Stimulated activated CD4-positive, alpha-beta T cell treated with anti-CD3 and anti-CD28 coated beads, TNF-alpha, amount 100 ng/mL, for 1 hour (primary cell): ENCODE results near the gene HIVEP3.

Experiments
- DNase-seq, 3 donors: peaks; one replicate each; pipeline ENCODE4 v3.0.0-alpha.2; 2020; ENCODE audit warnings: low read depth in 3 of 3, low spot score in 1 of 3

The HIVEP3 gene

DNA sequence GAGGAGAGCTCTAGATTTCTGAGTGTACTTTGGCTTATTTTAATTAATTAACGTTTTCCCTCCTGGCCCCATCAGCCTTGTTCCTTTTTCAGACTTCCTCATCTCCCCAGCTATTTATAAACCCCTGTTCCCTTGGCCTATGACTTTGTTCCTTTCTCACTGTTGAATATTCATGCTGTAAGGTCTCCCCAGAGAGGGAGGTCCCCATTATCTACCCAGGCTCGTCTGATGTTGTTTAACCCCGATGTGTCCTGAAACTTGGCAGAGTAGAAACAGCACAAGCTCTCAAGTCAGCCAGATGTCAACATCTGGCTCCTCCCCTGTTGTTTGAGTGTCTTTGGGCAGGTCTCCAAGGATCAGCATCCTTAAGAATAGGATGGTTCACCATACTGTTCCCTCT is 153.6 kb downstream of the HIVEP3 start:
- DNase-seq = no peak

GRCh38 chr1:41764656-41765055 is 154.1 kb downstream of the HIVEP3 start:
- DNase-seq = no peak

DNA sequence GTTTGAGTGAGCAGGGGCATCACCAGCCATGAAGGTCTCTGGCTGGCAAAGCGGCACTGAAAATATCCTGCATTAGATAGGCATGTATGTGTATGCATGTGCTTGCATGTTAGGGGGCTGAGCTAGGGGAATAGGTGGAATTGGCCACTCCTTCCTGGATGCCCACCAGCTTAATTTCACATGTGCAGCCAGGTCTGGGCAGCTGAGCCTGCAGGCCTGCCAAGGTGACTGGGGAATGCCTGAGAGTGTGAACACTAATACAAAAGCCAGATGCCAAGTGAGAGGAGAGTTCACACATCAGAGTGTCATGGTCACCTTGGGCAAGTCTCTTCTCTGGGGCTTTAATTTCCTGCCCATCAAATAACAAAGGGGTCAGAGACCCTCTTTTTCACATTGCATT is 155.9 kb downstream of the HIVEP3 start:
- no peak for DNase-seq

DNA sequence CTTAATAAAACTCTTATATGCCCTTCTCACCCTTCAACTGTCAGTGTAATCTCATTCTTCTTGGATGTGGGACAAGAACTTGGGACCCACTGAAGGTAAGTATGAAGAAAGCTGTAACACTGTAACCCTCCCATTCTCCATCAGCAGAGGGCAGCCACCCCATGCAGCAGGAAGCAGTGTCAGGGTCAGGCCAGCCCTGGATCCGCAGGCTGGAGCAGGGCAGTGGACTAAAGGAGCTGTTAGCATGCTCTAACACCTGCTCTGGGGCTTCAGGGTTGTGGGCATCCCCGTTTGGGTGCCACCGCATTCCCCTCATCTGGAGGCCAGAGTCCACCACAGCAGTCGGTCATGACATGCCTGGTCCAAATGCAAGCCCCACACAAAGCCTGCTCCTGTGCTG is 156.5 kb downstream of the HIVEP3 start:
- no peak for DNase-seq

DNA sequence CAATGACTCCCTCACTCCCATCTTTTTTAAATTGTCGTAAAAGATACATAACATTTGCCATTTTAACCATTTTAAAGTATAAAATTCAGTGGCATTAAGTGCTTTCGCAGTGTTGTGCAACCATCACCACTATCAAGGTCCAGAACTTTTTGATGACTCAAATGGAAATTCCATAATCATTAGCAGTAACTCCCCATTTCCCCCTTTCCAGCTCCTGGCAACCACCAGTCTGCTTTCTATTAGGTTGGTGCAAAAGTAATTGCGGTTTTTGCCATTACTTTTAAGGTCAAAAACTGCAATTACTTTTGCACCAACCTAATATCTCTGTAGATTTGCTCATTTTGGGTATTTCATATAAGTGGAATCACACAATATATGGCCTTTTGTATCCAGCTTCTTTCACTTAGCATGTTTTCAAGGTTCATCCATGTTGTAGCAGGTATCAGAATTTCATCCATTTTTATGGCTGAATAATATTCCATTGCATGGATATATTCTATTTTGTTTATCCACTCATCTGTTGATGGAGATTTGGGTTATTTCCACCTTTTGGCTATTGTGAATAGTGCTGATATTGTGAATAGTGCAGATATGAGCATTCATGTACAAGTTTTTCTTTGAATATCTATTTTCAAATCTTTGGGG is 159.7 kb downstream of the HIVEP3 start:
- no peak for DNase-seq

DNA sequence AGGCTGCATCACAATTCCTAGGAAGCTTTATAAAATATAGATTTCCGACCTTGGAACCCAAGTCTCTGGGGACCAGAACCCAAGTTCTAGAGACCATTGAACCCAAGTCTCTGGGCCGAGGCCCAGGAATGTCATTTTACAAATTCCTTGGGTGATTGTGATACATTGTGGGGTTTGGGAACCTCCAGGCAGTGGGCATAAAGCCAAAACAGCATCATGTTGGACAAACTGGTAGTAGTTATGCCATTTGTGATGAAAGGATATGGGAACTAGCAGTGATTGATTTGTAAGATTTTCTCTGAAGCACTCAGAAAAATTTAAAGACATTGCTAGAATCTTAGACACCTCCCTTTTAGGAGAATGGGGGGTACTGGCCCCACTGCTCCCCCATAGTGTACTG is 160.2 kb downstream of the HIVEP3 start:
- no peak for DNase-seq

GRCh38 chr1:41754540-41754939 is 164.2 kb downstream of the HIVEP3 start:
- no peak for DNase-seq

GRCh38 chr1:41752514-41753170 is 166.1 kb downstream of the HIVEP3 start:
- DNase-seq = no peak

DNA sequence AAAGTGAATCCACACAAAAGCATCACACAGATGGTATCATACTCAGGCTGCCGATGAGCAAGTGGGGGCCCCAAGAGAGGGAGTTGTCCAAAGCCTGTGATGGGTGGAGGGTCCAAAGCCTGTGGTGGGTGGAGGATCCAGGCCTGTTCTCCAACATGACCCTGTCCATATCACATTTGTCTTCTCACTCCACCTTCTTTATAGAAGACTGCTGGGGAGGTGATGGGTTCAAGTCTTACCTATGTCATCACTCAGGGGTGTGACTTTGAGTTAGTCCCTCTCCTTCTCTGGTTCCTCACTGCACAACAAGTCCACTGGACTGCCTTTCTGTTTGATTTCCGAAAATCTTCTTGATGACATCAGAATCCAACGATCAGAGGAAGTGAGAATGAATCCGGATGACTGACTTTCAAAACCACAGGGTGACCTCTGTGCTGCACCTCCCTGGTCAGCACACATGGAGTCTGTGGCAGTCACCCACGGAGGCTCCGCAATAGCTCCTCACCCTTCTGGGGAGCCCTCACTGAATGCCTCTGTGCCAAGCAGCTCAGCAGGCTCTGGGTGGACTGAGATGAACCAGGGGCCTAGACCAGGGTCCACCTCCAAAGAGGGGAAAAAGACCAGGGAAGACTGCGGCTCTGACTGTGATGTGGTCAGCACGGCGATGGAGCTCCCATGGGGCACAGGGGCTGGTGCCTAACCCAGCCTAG is 166.8 kb downstream of the HIVEP3 start:
- no peak for DNase-seq

DNA sequence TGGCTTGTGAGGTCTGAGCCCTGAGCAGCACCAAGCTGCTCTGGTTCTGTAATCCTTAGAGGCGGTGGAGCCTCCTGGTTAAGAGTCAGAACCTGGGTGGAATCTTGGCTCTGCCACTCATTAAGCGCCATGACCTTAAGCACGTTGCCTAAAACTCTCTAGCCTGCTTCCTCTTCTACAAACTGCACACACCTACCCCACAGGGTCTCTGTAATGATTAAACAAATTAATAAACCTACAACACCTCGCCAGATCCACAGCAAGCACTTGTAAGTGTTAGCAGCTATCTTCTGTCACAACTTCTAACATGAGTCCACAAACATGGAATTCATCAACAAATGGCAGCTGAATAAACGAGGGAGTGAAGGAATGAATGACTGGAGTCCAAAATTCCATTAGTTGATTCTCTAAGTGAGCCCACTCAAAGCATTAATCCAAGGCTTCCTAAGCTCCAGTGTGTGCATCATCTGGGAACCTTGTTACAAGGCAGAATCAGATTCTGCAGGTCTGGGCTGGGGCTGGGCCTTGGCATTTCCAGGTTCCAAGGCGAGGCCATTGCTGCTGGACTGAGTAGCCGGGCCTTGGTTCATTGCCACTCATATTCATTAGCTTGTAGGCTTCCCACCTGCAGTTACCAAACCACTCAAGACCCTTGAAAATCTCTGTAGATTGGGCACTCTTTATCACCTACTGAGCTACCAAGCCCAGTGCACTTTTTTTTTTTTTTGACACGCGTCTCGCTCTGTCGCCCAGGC is 168.6 kb downstream of the HIVEP3 start:
- DNase-seq = no peak

DNA sequence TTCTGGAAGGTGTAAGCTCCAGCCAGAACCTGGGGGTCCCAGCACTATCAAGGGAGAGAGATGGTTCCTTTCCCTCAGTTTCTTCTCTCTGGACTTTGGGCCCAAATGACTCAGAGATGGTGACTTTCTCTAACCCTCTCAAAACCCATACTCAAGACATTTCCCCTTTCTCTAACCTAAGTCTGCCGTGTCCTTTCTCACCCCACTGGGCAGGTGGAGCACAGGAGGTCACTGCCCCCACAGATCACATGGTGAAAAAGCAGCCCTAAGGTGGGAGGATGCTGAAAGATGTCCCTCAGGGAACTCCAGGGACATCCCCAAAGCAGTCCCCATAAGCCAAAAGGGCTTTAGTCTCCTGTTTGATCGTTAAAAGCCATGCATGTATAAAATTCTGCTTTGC is 173.7 kb downstream of the HIVEP3 start:
- DNase-seq = no peak

- no peak for DNase-seq
Measured at GRCh38 chr1:41743366-41743765, 175.4 kb downstream of the HIVEP3 start.

DNA sequence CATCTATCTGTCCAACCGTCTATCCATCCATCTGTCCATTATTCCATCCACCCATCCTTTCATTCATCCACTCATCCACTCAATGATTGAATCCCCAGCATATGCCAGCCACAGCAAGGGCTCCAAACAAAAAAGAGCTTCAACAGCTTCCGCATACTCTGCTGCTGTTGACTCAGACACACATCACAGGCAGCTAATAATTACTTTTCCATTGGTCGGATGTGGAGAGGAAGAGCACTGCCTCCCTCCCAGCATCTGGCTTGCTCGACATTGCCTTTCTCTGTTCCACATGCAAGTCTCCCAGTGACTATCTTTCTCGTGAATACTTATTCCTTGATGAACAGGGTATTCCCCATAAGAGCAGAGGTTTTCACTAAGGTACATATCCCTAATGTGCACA is 176.5 kb downstream of the HIVEP3 start:
- DNase-seq = no peak

GRCh38 chr1:41741244-41741643 is 177.5 kb downstream of the HIVEP3 start:
- DNase-seq = no peak

- DNase-seq = no peak
Measured at GRCh38 chr1:41740630-41741239, 178.0 kb downstream of the HIVEP3 start.

DNA sequence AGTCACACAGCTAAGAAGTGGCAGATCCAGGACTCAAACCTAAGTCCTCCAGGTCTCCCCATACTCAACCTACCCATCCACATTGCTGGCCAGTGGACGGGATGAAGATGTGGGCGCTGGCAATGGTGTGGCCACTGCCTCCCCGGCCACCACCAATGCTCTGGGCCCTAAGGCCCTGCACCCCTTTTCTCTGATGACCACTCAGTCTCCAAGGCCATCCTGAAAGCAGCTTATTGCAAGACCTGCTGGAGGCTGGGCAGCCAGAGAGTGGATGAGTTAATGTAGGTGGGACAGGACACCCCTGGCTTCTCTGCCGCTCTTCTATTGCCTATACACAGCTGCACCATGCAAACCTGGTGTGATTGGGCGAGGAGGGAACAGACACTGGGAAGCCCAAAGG is 178.7 kb downstream of the HIVEP3 start:
- no peak for DNase-seq

DNA sequence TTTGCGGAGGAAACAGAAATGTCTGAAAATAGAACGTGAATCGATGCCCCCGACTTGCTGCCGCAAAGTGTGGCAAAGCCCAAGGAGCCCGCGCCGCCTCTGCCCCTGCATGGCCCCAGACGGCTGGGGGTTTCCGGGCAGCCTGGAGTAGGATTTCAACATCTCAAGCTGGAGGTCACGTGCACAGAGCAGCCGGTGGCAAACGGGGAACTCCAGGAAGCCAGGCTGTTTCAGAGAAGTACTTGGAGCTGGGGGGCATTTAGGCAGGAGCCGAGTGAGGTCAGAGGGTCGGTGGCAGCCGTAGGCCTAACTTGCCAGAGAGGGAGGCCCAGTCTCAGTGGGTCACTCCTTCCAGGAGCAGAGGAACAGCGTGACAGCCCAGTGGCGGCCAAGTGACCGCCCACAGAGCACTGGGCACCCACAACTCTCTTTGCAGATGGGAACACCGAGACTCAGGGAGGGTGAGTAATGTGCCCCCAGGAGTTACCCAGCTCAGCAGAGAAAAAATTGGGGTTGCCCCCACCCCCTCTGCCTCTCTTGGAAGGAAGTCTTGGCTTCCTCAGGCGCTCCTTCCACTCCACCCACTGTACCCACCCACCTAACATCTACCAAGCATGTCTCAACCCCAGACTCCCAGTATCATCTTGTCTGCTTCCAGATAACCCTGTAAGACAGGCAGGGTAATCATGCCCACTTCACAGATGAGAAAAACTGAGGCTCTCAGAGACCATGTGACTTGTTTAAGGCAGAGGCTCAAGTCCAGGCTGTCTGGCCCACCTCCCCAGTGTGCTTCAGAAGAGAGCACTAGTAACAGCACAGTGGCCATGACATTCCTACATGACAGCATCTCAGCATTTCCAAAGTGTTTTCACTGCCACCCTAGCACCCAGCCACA is 179.4 kb downstream of the HIVEP3 start:
- DNase-seq = peak; percentile 35 to 72 (median 41)

DNA sequence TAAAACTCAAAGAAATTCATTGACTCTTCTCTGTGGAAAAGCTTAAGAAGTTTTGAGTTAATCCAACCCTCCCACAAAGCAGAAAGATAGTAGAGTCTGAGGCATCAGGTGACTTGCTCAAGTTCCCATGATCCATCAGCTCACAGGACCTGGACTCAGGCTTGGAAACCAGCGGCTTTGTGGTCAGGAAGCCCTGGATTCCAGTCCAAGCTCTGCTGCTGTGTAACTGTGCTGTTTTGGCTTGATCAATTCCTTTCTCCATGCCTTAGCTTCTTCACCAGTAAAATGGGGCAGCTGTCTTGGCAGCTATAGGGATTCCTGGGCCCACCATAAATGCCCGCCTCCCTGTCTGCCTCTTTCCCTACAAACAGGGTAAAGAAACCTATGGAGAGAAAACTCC is 180.2 kb downstream of the HIVEP3 start:
- no peak for DNase-seq

- DNase-seq = no peak
Measured at GRCh38 chr1:41738006-41738405, 180.7 kb downstream of the HIVEP3 start.

DNA sequence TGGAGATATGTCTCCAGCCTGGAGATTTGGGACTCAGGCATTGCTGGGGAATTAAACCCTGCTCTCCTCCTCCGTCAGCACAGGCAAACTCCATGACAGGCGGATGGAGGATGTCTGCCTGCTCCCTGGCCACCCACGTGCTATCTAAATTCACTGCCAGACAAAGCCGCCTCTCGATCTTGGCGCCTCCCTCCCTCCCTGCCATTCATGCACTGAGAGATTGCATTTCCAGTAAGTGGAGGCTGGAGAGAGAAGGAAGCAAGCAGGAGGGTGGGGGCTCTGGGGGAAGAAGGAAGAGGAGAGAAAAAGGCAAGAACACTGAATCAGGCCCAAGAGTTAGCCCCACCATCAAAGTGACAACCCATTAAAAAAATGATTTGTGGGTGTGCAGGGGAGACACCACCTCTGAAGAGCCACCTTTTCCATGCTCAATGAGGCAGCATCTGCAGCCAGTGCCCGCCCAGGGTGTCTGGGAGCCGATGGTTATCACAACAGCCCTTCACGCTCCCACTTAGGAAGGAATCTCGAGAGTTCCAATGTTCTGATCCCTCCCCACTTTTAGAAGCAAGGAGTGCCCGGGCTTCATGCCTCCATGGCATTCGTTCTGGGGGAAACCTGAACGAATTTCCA is 183.0 kb downstream of the HIVEP3 start:
- no peak for DNase-seq
